Prostate gland (tissue), 2 donors: ENCODE results near the gene UGT1A10. TPM values are rescaled to one million over a fixed set of nuclear protein-coding genes. Genes with fewer than 3 reads are reported as not detected.

Source experiments
- DNase-seq: peaks from one replicate; pipeline ENCODE4 v3.0.0-alpha.2; 2019; ENCODE audit warnings: low spot score
- H3K27ac ChIP-seq, 2 donors: fragments of 200-600 bp; sonication (generic); 2 replicates each; pipeline ENCODE4 v1.5.1; 2017 to 2019
- H3K27me3 ChIP-seq: fragments of 200-600 bp; sonication (generic); replicated peaks from 2 replicates; pipeline ENCODE4 v1.5.1; 2019; ENCODE audit not compliant: insufficient read depth
- H3K36me3 ChIP-seq, 2 donors: fragments of 200-600 bp; sonication (generic); 1 replicate in 1 of 2; 2 replicates in 1 of 2; pipeline versions ENCODE4 v1.5.1 to v1.8.1; 2017 to 2019
- H3K4me1 ChIP-seq: fragments of 200-600 bp; sonication (generic); replicated peaks from 2 replicates; pipeline ENCODE4 v1.5.1; 2019
- H3K4me3 ChIP-seq, 2 donors: fragments of 200-600 bp; sonication (generic); 2 replicates each; pipeline ENCODE4 v1.5.1; 2017 to 2019
- H3K9me3 ChIP-seq: fragments of 200-600 bp; sonication (generic); 2 replicates; pipeline ENCODE4 v1.5.1; 2017
- POLR2A ChIP-seq: fragments of 450-650 bp; IDR thresholded peaks from one replicate; pipeline ENCODE4 v1.6.1; 2016; ENCODE audit warnings: antibody characterized with exemption, mild to moderate bottlenecking
- POLR2AphosphoS5 ChIP-seq: sonication (generic); formaldehyde crosslinking; IDR thresholded peaks from one replicate; pipeline ENCODE4 v1.6.1; 2017; ENCODE audit warnings: antibody characterized with exemption
- WGBS: methylation state at CpG from one replicate; pipeline ENCODE4 v1.1.5; 2018; 5-methylcytosine and 5-hydroxymethylcytosine counted together
- intact Hi-C: fragments of 100-400 bp; cut with DNase I; formaldehyde crosslinking; loops from one replicate; pipeline ENCODE4 v1.14.2; 2022
- total RNA-seq, 2 donors: library from RNA; depleted of rRNA; stranded (reverse); fragments of >200 nt; gene quantifications; one replicate each; pipeline ENCODE4 v1.1.0, GENCODE V29; 2016
- TF ChIP-seq, protein P1 (sequence below), 4 experiments: fragments of 200-600 bp in 2 of 4; fragments of 450-650 bp in 2 of 4; sonication (generic) in 2 of 4; IDR thresholded peaks; 1 replicate in 3 of 4; 2 replicates in 1 of 4; pipeline ENCODE4 v1.5.1; 2016 to 2019; ENCODE audit warnings: antibody characterized with exemption in 4 of 4, mild to moderate bottlenecking in 2 of 4, moderate library complexity in 2 of 4

The UGT1A10 gene
- total RNA-seq, 2 donors from 2014 or later: not detected

DNA sequence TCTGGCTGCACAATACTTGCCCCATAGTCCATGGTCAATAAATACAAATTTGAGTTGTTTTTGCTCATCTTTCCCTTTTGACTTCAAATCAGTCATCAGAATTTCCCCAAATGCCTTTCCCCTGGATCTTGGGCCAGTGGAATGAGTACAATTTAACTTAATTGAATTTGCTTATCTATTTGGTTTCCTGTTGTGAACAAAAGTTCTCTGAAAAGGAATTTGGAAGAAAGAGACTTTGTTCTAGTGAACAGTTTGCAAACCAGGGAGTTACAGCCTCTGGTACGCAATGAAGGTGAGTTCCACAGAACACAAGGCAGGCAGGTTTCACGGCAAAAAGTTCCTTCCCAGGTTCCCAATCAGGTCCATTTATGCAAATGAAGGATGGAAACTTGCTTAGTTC, 122.6 kb downstream of the UGT1A10 start:
- DNase-seq: no peak
- no peaks in the 10 kb centered on the region for H3K4me1 ChIP-seq
- no peak overlapping the region for H3K4me3 ChIP-seq
- no peak overlapping the region for H3K27ac ChIP-seq
- TF ChIP-seq POLR2AphosphoS5 (no peak), POLR2A (no peak)
- TF ChIP-seq, protein P1, sequence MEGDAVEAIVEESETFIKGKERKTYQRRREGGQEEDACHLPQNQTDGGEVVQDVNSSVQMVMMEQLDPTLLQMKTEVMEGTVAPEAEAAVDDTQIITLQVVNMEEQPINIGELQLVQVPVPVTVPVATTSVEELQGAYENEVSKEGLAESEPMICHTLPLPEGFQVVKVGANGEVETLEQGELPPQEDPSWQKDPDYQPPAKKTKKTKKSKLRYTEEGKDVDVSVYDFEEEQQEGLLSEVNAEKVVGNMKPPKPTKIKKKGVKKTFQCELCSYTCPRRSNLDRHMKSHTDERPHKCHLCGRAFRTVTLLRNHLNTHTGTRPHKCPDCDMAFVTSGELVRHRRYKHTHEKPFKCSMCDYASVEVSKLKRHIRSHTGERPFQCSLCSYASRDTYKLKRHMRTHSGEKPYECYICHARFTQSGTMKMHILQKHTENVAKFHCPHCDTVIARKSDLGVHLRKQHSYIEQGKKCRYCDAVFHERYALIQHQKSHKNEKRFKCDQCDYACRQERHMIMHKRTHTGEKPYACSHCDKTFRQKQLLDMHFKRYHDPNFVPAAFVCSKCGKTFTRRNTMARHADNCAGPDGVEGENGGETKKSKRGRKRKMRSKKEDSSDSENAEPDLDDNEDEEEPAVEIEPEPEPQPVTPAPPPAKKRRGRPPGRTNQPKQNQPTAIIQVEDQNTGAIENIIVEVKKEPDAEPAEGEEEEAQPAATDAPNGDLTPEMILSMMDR (IDR thresholded peaks at IDR 0.05): no peak
- intact Hi-C loops: no loop called here
- H3K27me3 ChIP-seq: no peaks in the 10 kb centered on the region
- no peaks in the 10 kb centered on the region for H3K9me3 ChIP-seq
- WGBS: 88% methylated on average over 2 of the region's 2 CpGs
- H3K36me3 ChIP-seq: no peaks in the 10 kb centered on the region

DNA sequence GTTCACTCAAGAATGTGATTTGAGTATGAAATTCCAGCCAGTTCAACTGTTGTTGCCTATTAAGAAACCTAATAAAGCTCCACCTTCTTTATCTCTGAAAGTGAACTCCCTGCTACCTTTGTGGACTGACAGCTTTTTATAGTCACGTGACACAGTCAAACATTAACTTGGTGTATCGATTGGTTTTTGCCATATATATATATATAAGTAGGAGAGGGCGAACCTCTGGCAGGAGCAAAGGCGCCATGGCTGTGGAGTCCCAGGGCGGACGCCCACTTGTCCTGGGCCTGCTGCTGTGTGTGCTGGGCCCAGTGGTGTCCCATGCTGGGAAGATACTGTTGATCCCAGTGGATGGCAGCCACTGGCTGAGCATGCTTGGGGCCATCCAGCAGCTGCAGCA, 123.8 kb downstream of the UGT1A10 start, which contains the start of gene UGT1A1:
Gene UGT1A1, plus strand, starts transcription at position 228 of the 400 bp plus-strand sequence. Its CDS starts 18 bp downstream, at position 246.
- intact Hi-C loops: no loop called here
- 91% methylated on average over 6 of the region's 6 CpGs for WGBS
- H3K36me3 ChIP-seq: no peaks in the 10 kb centered on the region
- no peaks in the 10 kb centered on the region for H3K27me3 ChIP-seq
- DNase-seq: no peak
- H3K4me1 ChIP-seq: no peaks in the 10 kb centered on the region
- H3K4me3 ChIP-seq: no peak within 1 kb of the TSS
- TF ChIP-seq POLR2AphosphoS5 (no peak), POLR2A (no peak)
- TF ChIP-seq, protein P1 (IDR thresholded peaks at IDR 0.05): no peak
- no peak within 1 kb of the TSS for H3K27ac ChIP-seq
- H3K9me3 ChIP-seq: no peaks in the 10 kb centered on the region

DNA sequence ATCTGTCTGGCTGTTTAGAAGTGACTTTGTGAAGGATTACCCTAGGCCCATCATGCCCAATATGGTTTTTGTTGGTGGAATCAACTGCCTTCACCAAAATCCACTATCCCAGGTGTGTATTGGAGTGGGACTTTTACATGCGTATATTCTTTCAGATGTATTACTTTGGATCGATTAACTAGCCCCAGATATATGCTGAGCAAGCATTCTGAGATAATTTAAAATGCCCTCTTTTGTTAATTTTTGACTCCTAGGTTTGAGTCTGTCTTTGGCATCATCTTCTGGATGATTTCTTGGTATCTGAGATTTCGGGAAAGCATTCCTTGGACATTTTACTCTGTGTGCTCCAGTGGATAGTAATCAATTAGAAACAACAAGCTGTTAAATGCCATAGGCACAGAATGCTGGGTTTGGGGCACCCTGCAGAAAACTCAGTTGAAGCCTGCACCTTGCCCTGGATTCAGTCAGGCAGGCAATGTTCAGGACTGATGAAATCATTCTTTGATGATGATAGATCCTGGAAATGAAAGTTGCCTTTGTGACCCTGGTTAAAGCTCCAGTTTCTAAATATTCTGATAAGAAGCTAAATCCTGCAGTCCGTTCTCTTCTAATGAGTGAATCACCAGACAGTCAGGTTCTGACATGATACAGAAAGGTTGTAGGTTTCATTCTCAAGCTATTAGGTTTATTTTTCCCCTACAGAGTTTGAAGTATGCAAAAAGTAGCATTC, 125.0 kb downstream of the UGT1A10 start:
- DNase-seq: no peak
- Histone ChIP-seq H3K36me3 (no peaks in the 10 kb centered on the region), H3K4me1 (no peaks in the 10 kb centered on the region), H3K27me3 (no peaks in the 10 kb centered on the region), H3K9me3 (no peaks in the 10 kb centered on the region), H3K4me3 (no peak overlapping the region), H3K27ac (no peak overlapping the region)
- 89% methylated on average over 4 of the region's 4 CpGs for WGBS
- intact Hi-C loops: no loop called here
- TF ChIP-seq POLR2AphosphoS5 (no peak), POLR2A (no peak)

DNA sequence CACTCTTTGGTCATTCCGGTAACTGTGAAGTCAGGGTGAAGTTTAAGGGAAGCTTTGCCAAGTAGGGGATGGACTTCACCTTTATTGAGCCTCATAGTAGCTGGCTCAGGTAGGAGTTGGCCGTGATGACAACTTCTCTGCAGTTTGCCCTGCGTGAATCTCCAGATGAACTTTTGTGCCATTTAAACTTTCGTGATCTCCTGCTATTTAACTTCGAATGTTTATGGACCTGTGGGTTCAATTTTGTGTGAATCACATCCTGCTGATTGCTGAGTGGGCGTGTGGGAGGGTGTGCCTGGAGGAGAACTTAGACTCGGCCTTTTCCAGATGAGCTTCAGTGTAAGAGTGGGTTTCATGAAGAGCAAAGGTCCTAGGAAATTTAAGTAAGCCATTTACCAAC, 128.0 kb downstream of the UGT1A10 start:
- no peaks in the 10 kb centered on the region for H3K4me1 ChIP-seq
- DNase-seq: no peak
- no peaks in the 10 kb centered on the region for H3K27me3 ChIP-seq
- intact Hi-C loops: no loop called here
- H3K27ac ChIP-seq: no peak overlapping the region
- no peak overlapping the region for H3K4me3 ChIP-seq
- H3K36me3 ChIP-seq: no peaks in the 10 kb centered on the region
- TF ChIP-seq, protein P1 (IDR thresholded peaks at IDR 0.05): no peak
- TF ChIP-seq POLR2A (no peak), POLR2AphosphoS5 (no peak)
- H3K9me3 ChIP-seq: no peaks in the 10 kb centered on the region
- WGBS: 61% methylated on average over 7 of the region's 7 CpGs

DNA sequence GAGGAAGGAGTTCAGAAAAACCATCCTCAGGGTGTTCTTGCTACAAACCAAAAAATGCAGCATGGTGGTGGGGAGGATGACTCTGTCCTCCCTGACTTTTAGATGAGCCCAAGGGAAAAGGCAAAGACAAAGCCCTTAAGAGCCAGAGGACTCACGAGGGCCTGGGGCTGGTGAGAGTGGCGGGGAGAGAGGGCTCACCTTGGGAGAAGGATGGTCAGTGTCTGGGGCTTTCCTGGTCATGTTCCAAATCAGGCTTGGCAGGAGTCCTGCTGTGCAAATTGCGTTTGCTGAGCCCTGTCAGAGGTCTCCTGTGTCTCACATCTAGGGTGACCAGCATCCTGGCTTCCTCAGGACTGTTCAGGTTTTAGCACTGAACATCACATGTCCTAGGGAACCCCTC, 128.5 kb downstream of the UGT1A10 start:
- TF ChIP-seq POLR2A (no peak), POLR2AphosphoS5 (no peak)
- TF ChIP-seq, protein P1 (IDR thresholded peaks at IDR 0.05): no peak
- Histone ChIP-seq H3K27ac (no peak overlapping the region), H3K36me3 (no peaks in the 10 kb centered on the region), H3K4me3 (no peak overlapping the region), H3K4me1 (no peaks in the 10 kb centered on the region), H3K9me3 (no peaks in the 10 kb centered on the region), H3K27me3 (no peaks in the 10 kb centered on the region)
- WGBS: 42% methylated on average over 3 of the region's 3 CpGs
- intact Hi-C loops: no loop called here
- no peak for DNase-seq
